Loucy (cell line): ENCODE data around the gene GMPR2.
"Not testable (repeated sequence)": the region's sequence is repeated elsewhere in the genome, so short reads cannot be mapped to it uniquely, and the experiment has no call there.

Source experiments
- H2AFZ ChIP-seq: fragments of 200-600 bp; sonication (generic); 2 replicates; pipeline ENCODE4 v1.6.0; 2016; ENCODE audit warnings: antibody characterized with exemption, mild to moderate bottlenecking, low read length, moderate library complexity
- H3F3A ChIP-seq: fragments of 200-600 bp; 2 replicates; pipeline ENCODE4 v1.6.0; 2016; ENCODE audit warnings: antibody characterized with exemption, low read depth, mild to moderate bottlenecking
- H3K27me3 ChIP-seq: fragments of 200-600 bp; sonication (generic); 2 replicates; pipeline ENCODE4 v1.6.1; 2014; ENCODE audit warnings: low read length, mild to moderate bottlenecking; ENCODE audit not compliant: insufficient read depth, poor library complexity, severe bottlenecking
- H3K36me3 ChIP-seq: fragments of 200-600 bp; sonication (generic); 2 replicates; pipeline ENCODE4 v1.6.1; 2016; ENCODE audit warnings: low read length; ENCODE audit not compliant: insufficient read depth
- H3K4me1 ChIP-seq: fragments of 200-600 bp; sonication (generic); 2 replicates; pipeline ENCODE4 v1.5.1; 2014; ENCODE audit warnings: low read length, mild to moderate bottlenecking; ENCODE audit not compliant: insufficient read depth, poor library complexity, severe bottlenecking
- H3K4me2 ChIP-seq: fragments of 200-600 bp; sonication (generic); 2 replicates; pipeline ENCODE4 v1.6.0; 2014; ENCODE audit warnings: antibody characterized with exemption, low read length, low read depth, mild to moderate bottlenecking; ENCODE audit not compliant: poor library complexity, severe bottlenecking
- H3K4me3 ChIP-seq: fragments of 200-600 bp; sonication (generic); 2 replicates; pipeline ENCODE4 v1.5.1; 2014; ENCODE audit warnings: low read length, mild to moderate bottlenecking, mixed read lengths; ENCODE audit not compliant: poor library complexity, severe bottlenecking
- H3K79me2 ChIP-seq: fragments of 200-600 bp; sonication (generic); 2 replicates; pipeline ENCODE4 v1.6.1; 2014; ENCODE audit warnings: low read length; ENCODE audit not compliant: insufficient read depth
- H3K9ac ChIP-seq: fragments of 200-600 bp; sonication (generic); 2 replicates; pipeline ENCODE4 v1.6.0; 2014; ENCODE audit warnings: mild to moderate bottlenecking, low read depth, low read length, moderate library complexity; ENCODE audit not compliant: poor library complexity, severe bottlenecking
- H3K9me2 ChIP-seq: fragments of 200-600 bp; sonication (generic); replicated peaks from 2 replicates; pipeline ENCODE4 v1.6.1; 2016; ENCODE audit warnings: low read depth, low read length, mixed read lengths
- H3K9me3 ChIP-seq: fragments of 200-600 bp; sonication (generic); 2 replicates; pipeline ENCODE4 v1.6.1; 2014; ENCODE audit warnings: mild to moderate bottlenecking, antibody characterized with exemption, low read length, low read depth; ENCODE audit not compliant: insufficient read depth
- H4K20me1 ChIP-seq: fragments of 200-600 bp; sonication (generic); 2 replicates; pipeline ENCODE4 v1.6.0; 2014; ENCODE audit warnings: antibody characterized with exemption, low read length, mild to moderate bottlenecking; ENCODE audit not compliant: insufficient read depth, poor library complexity, severe bottlenecking
- EZH2phosphoT487 ChIP-seq: fragments of 200-600 bp; IDR thresholded peaks from 2 replicates; pipeline ENCODE4 v1.6.1; 2018; ENCODE audit warnings: antibody characterized with exemption, mild to moderate bottlenecking, moderate library complexity, borderline replicate concordance
- TF ChIP-seq, protein P1 (sequence below): fragments of 200-600 bp; sonication (generic); conservative IDR thresholded peaks from 2 replicates; pipeline ENCODE4 v1.5.1; 2014; ENCODE audit warnings: mild to moderate bottlenecking, antibody characterized with exemption, low read length

GMPR2 gene

DNA sequence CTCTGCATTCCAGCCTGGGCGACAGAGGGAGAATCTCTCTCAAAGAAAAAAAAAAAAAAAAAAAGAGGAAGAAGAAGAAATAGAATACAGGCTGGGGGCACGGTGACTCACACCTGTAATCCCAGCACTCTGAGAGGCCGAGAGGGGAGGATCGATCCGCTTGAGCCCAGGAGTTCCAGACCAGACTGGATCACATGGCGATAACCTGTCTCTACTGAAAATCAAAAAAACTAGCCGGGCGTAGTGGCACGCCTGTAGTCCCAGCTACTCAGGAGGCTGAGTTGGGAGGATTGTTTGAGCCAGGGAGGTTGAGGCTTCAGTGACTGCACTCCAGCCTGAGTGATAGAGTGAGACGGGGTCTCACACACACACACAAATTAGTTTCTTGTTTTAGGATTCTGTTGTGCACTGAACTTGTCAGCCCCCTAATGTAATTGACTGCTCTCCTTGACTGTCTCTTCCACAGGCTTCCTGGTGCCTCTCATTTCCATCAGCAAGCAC lies 10.7 kb downstream of the GMPR2 start:
- H3K4me3 ChIP-seq: peak overlapping the region; percentile 89
- no peak for TF ChIP-seq EZH2phosphoT487
- TF ChIP-seq, protein P1, sequence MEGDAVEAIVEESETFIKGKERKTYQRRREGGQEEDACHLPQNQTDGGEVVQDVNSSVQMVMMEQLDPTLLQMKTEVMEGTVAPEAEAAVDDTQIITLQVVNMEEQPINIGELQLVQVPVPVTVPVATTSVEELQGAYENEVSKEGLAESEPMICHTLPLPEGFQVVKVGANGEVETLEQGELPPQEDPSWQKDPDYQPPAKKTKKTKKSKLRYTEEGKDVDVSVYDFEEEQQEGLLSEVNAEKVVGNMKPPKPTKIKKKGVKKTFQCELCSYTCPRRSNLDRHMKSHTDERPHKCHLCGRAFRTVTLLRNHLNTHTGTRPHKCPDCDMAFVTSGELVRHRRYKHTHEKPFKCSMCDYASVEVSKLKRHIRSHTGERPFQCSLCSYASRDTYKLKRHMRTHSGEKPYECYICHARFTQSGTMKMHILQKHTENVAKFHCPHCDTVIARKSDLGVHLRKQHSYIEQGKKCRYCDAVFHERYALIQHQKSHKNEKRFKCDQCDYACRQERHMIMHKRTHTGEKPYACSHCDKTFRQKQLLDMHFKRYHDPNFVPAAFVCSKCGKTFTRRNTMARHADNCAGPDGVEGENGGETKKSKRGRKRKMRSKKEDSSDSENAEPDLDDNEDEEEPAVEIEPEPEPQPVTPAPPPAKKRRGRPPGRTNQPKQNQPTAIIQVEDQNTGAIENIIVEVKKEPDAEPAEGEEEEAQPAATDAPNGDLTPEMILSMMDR: no peak
- no peaks in the 10 kb centered on the region for H3K9me3 ChIP-seq
- peaks cover 32% of the 10 kb centered on the region for H3K79me2 ChIP-seq
- peaks cover 20% of the 10 kb centered on the region for H4K20me1 ChIP-seq
- peak overlapping the region; percentile 82; the same call in 1 of the 2 replicates for H2AFZ ChIP-seq
- peak overlapping the region; percentile 86 for H3K9ac ChIP-seq
- H3K9me2 ChIP-seq: no peaks in the 10 kb centered on the region
- H3K27me3 ChIP-seq: no peaks in the 10 kb centered on the region
- H3K4me1 ChIP-seq: peaks cover 36% of the 10 kb centered on the region
- H3F3A ChIP-seq: 0 out of 2 replicates have a peak, but pooled peaks cover 3% of the 10 kb centered on the region
- H3K36me3 ChIP-seq: peaks cover 23% of the 10 kb centered on the region; the same call in 1 of the 2 replicates
- peak overlapping the region; percentile 97 for H3K4me2 ChIP-seq

DNA sequence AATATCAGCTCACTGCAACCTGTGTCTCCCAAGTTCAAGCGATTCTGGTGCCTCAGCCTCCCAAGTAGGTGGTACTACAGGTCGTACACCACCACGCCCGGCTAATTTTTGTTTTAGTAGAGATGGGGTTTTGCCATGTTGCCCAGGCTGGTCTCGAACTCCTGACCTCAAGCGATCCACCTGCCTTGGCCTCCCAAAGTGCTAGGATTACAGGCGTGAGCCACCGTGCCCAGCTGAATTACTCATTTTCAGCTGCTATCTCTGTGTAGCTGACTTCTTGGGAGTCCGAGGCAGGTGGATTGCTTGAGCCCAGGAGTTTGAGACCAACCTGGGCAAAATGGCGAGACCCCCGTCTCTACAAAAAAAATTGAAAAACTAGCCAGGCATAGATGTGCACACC lies 12.6 kb downstream of the GMPR2 start:
- Histone ChIP-seq H3K4me1 (peaks cover 23% of the 10 kb centered on the region), H4K20me1 (peaks cover 14% of the 10 kb centered on the region), H3K79me2 (peaks cover 17% of the 10 kb centered on the region)
- not testable (repeated sequence) for H3K4me2 ChIP-seq, H3K9ac ChIP-seq, H2AFZ ChIP-seq, H3K27me3 ChIP-seq, H3K9me2 ChIP-seq, H3K36me3 ChIP-seq, H3K9me3 ChIP-seq, H3K4me3 ChIP-seq, H3F3A ChIP-seq

DNA sequence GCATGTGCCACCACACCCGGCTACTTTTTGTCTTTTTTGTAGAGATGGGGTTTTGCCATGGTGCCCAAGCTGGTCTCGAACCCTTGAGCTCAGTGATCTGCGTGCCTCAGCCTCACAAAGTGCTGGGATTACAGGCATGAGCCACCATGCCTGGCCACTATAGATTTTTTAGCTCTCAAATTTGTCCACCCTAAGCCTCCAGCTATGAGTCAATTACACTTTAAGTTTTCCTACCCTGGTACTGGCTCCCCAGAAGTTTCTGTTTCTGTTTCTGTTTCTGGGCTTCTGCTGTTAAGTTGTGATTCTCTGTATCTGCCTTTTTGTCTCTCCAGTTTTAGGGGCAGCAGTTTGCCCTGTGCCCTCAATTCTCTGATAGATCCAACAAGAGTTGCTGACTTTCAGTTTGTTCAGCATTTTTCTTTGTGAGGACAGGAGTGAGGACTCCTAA lies 14.1 kb downstream of the GMPR2 start:
- peaks cover 3% of the 10 kb centered on the region for H3K79me2 ChIP-seq
- H3K9ac ChIP-seq: no peak overlapping the region
- TF ChIP-seq EZH2phosphoT487: no peak
- TF ChIP-seq, protein P1: no peak
- H3K9me3 ChIP-seq: no peaks in the 10 kb centered on the region
- H3K9me2 ChIP-seq: no peaks in the 10 kb centered on the region
- no peak overlapping the region for H2AFZ ChIP-seq
- H3K36me3 ChIP-seq: no peaks in the 10 kb centered on the region
- H3F3A ChIP-seq: 0 out of 2 replicates have a peak, but pooled peaks cover 3% of the 10 kb centered on the region
- H3K27me3 ChIP-seq: no peaks in the 10 kb centered on the region
- no peak overlapping the region for H3K4me2 ChIP-seq
- H3K4me3 ChIP-seq: no peak overlapping the region
- peaks cover 3% of the 10 kb centered on the region for H4K20me1 ChIP-seq
- peaks cover 14% of the 10 kb centered on the region for H3K4me1 ChIP-seq

DNA sequence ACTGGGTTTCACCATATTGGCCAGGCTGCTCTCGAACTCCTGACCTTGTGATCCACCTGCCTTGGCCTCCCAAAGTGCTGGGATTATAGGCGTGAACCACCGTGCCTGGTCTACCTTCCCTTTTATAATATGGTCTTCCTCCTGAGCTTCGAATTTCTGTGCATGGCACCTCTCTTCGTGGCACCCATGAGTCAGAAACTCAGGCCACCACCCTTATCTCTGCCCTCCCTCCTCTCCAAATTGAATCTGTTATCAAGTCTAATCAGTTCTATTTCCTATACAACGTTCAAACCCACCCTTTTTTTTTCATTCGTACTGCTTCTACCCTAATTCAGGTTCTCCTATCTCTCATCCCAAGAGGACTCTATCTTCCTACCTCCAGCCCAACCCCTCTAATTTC lies 14.7 kb downstream of the GMPR2 start:
- Histone ChIP-seq H3K4me1 (peaks cover 11% of the 10 kb centered on the region), H3K9me2 (no peaks in the 10 kb centered on the region), H4K20me1 (no peaks in the 10 kb centered on the region), H3K9me3 (no peaks in the 10 kb centered on the region), H3K4me2 (no peak overlapping the region), H3F3A (0 out of 2 replicates have a peak, but pooled peaks cover 3% of the 10 kb centered on the region), H3K79me2 (no peaks in the 10 kb centered on the region), H3K4me3 (no peak overlapping the region), H3K36me3 (no peaks in the 10 kb centered on the region), H3K9ac (no peak overlapping the region), H3K27me3 (no peaks in the 10 kb centered on the region), H2AFZ (no peak overlapping the region)
- TF ChIP-seq, protein P1: no peak
- TF ChIP-seq EZH2phosphoT487: no peak
